Measurements from ENCODE around the gene OR6C75. TPM values are rescaled to one million over a fixed set of nuclear protein-coding genes. Genes with fewer than 3 reads are reported as not detected.

Gene OR6C75
- total and polyA plus RNA-seq, 2 experiments from 2014 or later, result not detected

GRCh38 chr12:55365086-55365485, 2.3 kb downstream of the OR6C75 start:
- Histone ChIP-seq H3K4me3 (no peak overlapping the region), H3K27ac (no peak overlapping the region), H3K36me3 (no peaks in the 10 kb centered on the region), H3K4me1 (ENCODE audit: low read depth) (no peaks in the 10 kb centered on the region), H3K27me3 (no peaks in the 10 kb centered on the region), H3K9me3 (ENCODE audit: low read depth) (no peaks in the 10 kb centered on the region)
- TF ChIP-seq CTCF (IDR thresholded peaks at IDR 0.05; ENCODE audit: low read depth, low read length), result no peak
- DNase-seq (ENCODE audit: low read depth in 1 of 2, low spot score in 1 of 2), result no peak

- TF ChIP-seq CTCF (IDR thresholded peaks at IDR 0.05; ENCODE audit: low read depth, low read length), result no peak
- no peak overlapping the region for H3K4me3 ChIP-seq
- no peaks in the 10 kb centered on the region for H3K4me1 ChIP-seq (ENCODE audit: low read depth)
- no peaks in the 10 kb centered on the region for H3K9me3 ChIP-seq (ENCODE audit: low read depth)
- DNase-seq (ENCODE audit: low read depth in 1 of 2, low spot score in 1 of 2), result no peak
- H3K27ac ChIP-seq, result no peak overlapping the region
- no peaks in the 10 kb centered on the region for H3K36me3 ChIP-seq
- H3K27me3 ChIP-seq, result no peaks in the 10 kb centered on the region
These were observed 9.7 kb downstream of the OR6C75 start for GRCh38 chr12:55372521-55372920.

- H3K27ac ChIP-seq, result no peak overlapping the region
- no peaks in the 10 kb centered on the region for H3K36me3 ChIP-seq
- H3K4me3 ChIP-seq, result no peak overlapping the region
- H3K4me1 ChIP-seq (ENCODE audit: low read depth), result no peaks in the 10 kb centered on the region
- H3K27me3 ChIP-seq, result no peaks in the 10 kb centered on the region
- no peak for TF ChIP-seq CTCF (IDR thresholded peaks at IDR 0.05; ENCODE audit: low read depth, low read length)
- no peaks in the 10 kb centered on the region for H3K9me3 ChIP-seq (ENCODE audit: low read depth)
- no peak for DNase-seq (ENCODE audit: low read depth in 1 of 2, low spot score in 1 of 2)
These were observed 23.1 kb downstream of the OR6C75 start for GRCh38 chr12:55385891-55386290.

- no peak overlapping the region for H3K4me3 ChIP-seq
- H3K4me1 ChIP-seq (ENCODE audit: low read depth), result no peaks in the 10 kb centered on the region
- H3K27me3 ChIP-seq, result no peaks in the 10 kb centered on the region
- no peaks in the 10 kb centered on the region for H3K36me3 ChIP-seq
- no peak for TF ChIP-seq CTCF (IDR thresholded peaks at IDR 0.05; ENCODE audit: low read depth, low read length)
- no peaks in the 10 kb centered on the region for H3K9me3 ChIP-seq (ENCODE audit: low read depth)
- H3K27ac ChIP-seq, result no peak overlapping the region
- DNase-seq (ENCODE audit: low read depth in 1 of 2, low spot score in 1 of 2), result no peak
These were observed 29.4 kb downstream of the OR6C75 start for GRCh38 chr12:55392032-55392795.

GRCh38 chr12:55396326-55396725, 33.6 kb downstream of the OR6C75 start:
- TF ChIP-seq CTCF (IDR thresholded peaks at IDR 0.05; ENCODE audit: low read depth, low read length), result no peak
- no peaks in the 10 kb centered on the region for H3K4me1 ChIP-seq (ENCODE audit: low read depth)

More at GRCh38 chr12:55396326-55396725, 33.6 kb downstream of the OR6C75 start:
- no peak overlapping the region for H3K27ac ChIP-seq
- H3K4me3 ChIP-seq, result no peak overlapping the region
- H3K9me3 ChIP-seq (ENCODE audit: low read depth), result no peaks in the 10 kb centered on the region
- no peak for DNase-seq (ENCODE audit: low read depth in 1 of 2, low spot score in 1 of 2)
- H3K36me3 ChIP-seq, result no peaks in the 10 kb centered on the region
- H3K27me3 ChIP-seq, result no peaks in the 10 kb centered on the region
